Hematopoietic multipotent progenitor cell treated with erythropoietin and hydrocortisone succinate and interleukin-3 and kit ligand, for 15 days (in vitro differentiated cells): ENCODE results near the gene FNIP1.
A peak's percentile ranks its signal among the peaks of the same experiment; 100 is the strongest.
"Not testable (repeated sequence)": the region's sequence is repeated elsewhere in the genome, so short reads cannot be mapped to it uniquely, and the experiment has no call there.

Experiments
- DNase-seq: peaks from one replicate; pipeline ENCODE4 v3.0.0-alpha.2; 2015; ENCODE audit warnings: low spot score

The FNIP1 gene

GRCh38 chr5:131796793-131797693, at the start of gene FNIP1:
FNIP1 (minus strand) TSS chr5:131797017; CDS start chr5:131796921, 96 bp downstream.
- DNase-seq, result peak; percentile 98

GRCh38 chr5:131846536-131846935, 49.7 kb upstream of the FNIP1 start:
- no peak for DNase-seq

- no peak for DNase-seq
Observed at GRCh38 chr5:131845828-131846227, 49.0 kb upstream of the FNIP1 start.

- not testable (repeated sequence) for DNase-seq
Observed at GRCh38 chr5:131842971-131843370, 46.2 kb upstream of the FNIP1 start.

- DNase-seq, result not testable (repeated sequence)
Observed at GRCh38 chr5:131832702-131833101, 35.9 kb upstream of the FNIP1 start.

- DNase-seq, result no peak
Observed at GRCh38 chr5:131825404-131826013, 28.7 kb upstream of the FNIP1 start.

- no peak for DNase-seq
Observed at GRCh38 chr5:131824631-131825030, 27.8 kb upstream of the FNIP1 start.

- DNase-seq, result no peak
Observed at GRCh38 chr5:131821221-131821620, 24.4 kb upstream of the FNIP1 start.

- DNase-seq, result no peak
Observed at GRCh38 chr5:131818001-131818724, 21.3 kb upstream of the FNIP1 start.

GRCh38 chr5:131814990-131815389, 18.2 kb upstream of the FNIP1 start:
- no peak for DNase-seq

- DNase-seq, result no peak
Observed at GRCh38 chr5:131812371-131813160, 15.7 kb upstream of the FNIP1 start.

GRCh38 chr5:131810510-131811249, 13.9 kb upstream of the FNIP1 start:
- DNase-seq, result no peak

GRCh38 chr5:131795879-131796792, 681 bp downstream of the FNIP1 start:
- DNase-seq, result peak; percentile 61

GRCh38 chr5:131795228-131795627, 1.6 kb downstream of the FNIP1 start:
- DNase-seq, result peak; percentile 22

- DNase-seq, result peak; percentile 20
Observed at GRCh38 chr5:131794586-131794985, 2.2 kb downstream of the FNIP1 start.

- no peak for DNase-seq
Observed at GRCh38 chr5:131792896-131793295, 3.9 kb downstream of the FNIP1 start.

GRCh38 chr5:131791866-131792265, 5.0 kb downstream of the FNIP1 start:
- no peak for DNase-seq

GRCh38 chr5:131790550-131790949, 6.3 kb downstream of the FNIP1 start:
- no peak for DNase-seq

GRCh38 chr5:131789765-131790164, 7.1 kb downstream of the FNIP1 start:
- no peak for DNase-seq

GRCh38 chr5:131787736-131788135, 9.1 kb downstream of the FNIP1 start:
- DNase-seq, result no peak
